Loucy (cell line): ENCODE measurements around the gene PNPLA7.

Experiments used
- H2AFZ ChIP-seq: fragments of 200-600 bp; sonication (generic); 2 replicates; pipeline ENCODE4 v1.6.0; 2016; ENCODE audit warnings: antibody characterized with exemption, mild to moderate bottlenecking, low read length, moderate library complexity
- H3F3A ChIP-seq: fragments of 200-600 bp; 2 replicates; pipeline ENCODE4 v1.6.0; 2016; ENCODE audit warnings: antibody characterized with exemption, low read depth, mild to moderate bottlenecking
- H3K27me3 ChIP-seq: fragments of 200-600 bp; sonication (generic); 2 replicates; pipeline ENCODE4 v1.6.1; 2014; ENCODE audit warnings: low read length, mild to moderate bottlenecking; ENCODE audit not compliant: insufficient read depth, poor library complexity, severe bottlenecking
- H3K36me3 ChIP-seq: fragments of 200-600 bp; sonication (generic); 2 replicates; pipeline ENCODE4 v1.6.1; 2016; ENCODE audit warnings: low read length; ENCODE audit not compliant: insufficient read depth
- H3K4me1 ChIP-seq: fragments of 200-600 bp; sonication (generic); 2 replicates; pipeline ENCODE4 v1.5.1; 2014; ENCODE audit warnings: low read length, mild to moderate bottlenecking; ENCODE audit not compliant: insufficient read depth, poor library complexity, severe bottlenecking
- H3K4me2 ChIP-seq: fragments of 200-600 bp; sonication (generic); 2 replicates; pipeline ENCODE4 v1.6.0; 2014; ENCODE audit warnings: antibody characterized with exemption, low read length, low read depth, mild to moderate bottlenecking; ENCODE audit not compliant: poor library complexity, severe bottlenecking
- H3K4me3 ChIP-seq: fragments of 200-600 bp; sonication (generic); 2 replicates; pipeline ENCODE4 v1.5.1; 2014; ENCODE audit warnings: low read length, mild to moderate bottlenecking, mixed read lengths; ENCODE audit not compliant: poor library complexity, severe bottlenecking
- H3K79me2 ChIP-seq: fragments of 200-600 bp; sonication (generic); 2 replicates; pipeline ENCODE4 v1.6.1; 2014; ENCODE audit warnings: low read length; ENCODE audit not compliant: insufficient read depth
- H3K9ac ChIP-seq: fragments of 200-600 bp; sonication (generic); 2 replicates; pipeline ENCODE4 v1.6.0; 2014; ENCODE audit warnings: mild to moderate bottlenecking, low read depth, low read length, moderate library complexity; ENCODE audit not compliant: poor library complexity, severe bottlenecking
- H3K9me2 ChIP-seq: fragments of 200-600 bp; sonication (generic); replicated peaks from 2 replicates; pipeline ENCODE4 v1.6.1; 2016; ENCODE audit warnings: low read depth, low read length, mixed read lengths
- H3K9me3 ChIP-seq: fragments of 200-600 bp; sonication (generic); 2 replicates; pipeline ENCODE4 v1.6.1; 2014; ENCODE audit warnings: mild to moderate bottlenecking, antibody characterized with exemption, low read length, low read depth; ENCODE audit not compliant: insufficient read depth
- H4K20me1 ChIP-seq: fragments of 200-600 bp; sonication (generic); 2 replicates; pipeline ENCODE4 v1.6.0; 2014; ENCODE audit warnings: antibody characterized with exemption, low read length, mild to moderate bottlenecking; ENCODE audit not compliant: insufficient read depth, poor library complexity, severe bottlenecking
- EZH2phosphoT487 ChIP-seq: fragments of 200-600 bp; IDR thresholded peaks from 2 replicates; pipeline ENCODE4 v1.6.1; 2018; ENCODE audit warnings: antibody characterized with exemption, mild to moderate bottlenecking, moderate library complexity, borderline replicate concordance
- TF ChIP-seq, protein P1 (sequence below): fragments of 200-600 bp; sonication (generic); conservative IDR thresholded peaks from 2 replicates; pipeline ENCODE4 v1.5.1; 2014; ENCODE audit warnings: mild to moderate bottlenecking, antibody characterized with exemption, low read length

PNPLA7 gene

DNA sequence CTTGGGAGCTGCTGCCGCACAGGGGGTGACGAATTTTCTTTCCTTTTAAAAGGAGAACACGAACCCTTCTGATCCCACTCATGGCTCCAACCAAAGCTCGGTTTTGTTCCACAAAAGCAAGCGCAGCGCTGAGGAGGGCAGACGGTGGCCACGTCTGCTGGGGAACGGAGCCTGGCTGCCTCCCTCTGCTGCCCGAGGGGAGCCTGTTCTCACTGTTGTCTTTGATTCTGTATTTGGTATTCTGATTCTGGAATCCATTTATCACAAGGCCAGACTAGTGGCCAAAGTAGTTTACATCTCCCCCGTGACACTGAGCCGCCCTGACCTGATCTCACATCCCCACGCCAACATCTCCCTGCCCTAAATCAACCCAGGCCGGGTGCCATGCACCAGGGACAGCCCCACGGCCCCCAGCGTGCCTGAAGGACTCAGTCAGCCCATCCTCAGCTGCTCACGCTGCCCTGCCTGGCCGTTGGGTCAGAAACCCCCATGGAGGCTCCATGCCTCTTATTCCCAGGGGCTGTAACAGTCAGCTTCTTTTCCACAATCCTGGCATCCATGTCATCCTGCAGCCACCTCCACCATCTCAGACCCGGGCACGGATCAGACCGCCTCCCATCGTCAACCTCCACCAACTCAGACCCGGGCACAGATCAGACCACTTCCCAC is 84.3 kb downstream of the PNPLA7 start:
- Histone ChIP-seq H3K9me3 (peaks cover 4% of the 10 kb centered on the region; the same call in 1 of the 2 replicates), H3K79me2 (no peaks in the 10 kb centered on the region), H4K20me1 (no peaks in the 10 kb centered on the region), H3K4me3 (no peak overlapping the region), H3K36me3 (no peaks in the 10 kb centered on the region), H3K4me1 (peaks cover 5% of the 10 kb centered on the region), H3F3A (no peaks in the 10 kb centered on the region), H3K4me2 (no peak overlapping the region), H2AFZ (no peak overlapping the region), H3K27me3 (no peaks in the 10 kb centered on the region), H3K9ac (no peak overlapping the region), H3K9me2 (no peaks in the 10 kb centered on the region)
- no peak for TF ChIP-seq EZH2phosphoT487
- TF ChIP-seq, protein P1, sequence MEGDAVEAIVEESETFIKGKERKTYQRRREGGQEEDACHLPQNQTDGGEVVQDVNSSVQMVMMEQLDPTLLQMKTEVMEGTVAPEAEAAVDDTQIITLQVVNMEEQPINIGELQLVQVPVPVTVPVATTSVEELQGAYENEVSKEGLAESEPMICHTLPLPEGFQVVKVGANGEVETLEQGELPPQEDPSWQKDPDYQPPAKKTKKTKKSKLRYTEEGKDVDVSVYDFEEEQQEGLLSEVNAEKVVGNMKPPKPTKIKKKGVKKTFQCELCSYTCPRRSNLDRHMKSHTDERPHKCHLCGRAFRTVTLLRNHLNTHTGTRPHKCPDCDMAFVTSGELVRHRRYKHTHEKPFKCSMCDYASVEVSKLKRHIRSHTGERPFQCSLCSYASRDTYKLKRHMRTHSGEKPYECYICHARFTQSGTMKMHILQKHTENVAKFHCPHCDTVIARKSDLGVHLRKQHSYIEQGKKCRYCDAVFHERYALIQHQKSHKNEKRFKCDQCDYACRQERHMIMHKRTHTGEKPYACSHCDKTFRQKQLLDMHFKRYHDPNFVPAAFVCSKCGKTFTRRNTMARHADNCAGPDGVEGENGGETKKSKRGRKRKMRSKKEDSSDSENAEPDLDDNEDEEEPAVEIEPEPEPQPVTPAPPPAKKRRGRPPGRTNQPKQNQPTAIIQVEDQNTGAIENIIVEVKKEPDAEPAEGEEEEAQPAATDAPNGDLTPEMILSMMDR = no peak

DNA sequence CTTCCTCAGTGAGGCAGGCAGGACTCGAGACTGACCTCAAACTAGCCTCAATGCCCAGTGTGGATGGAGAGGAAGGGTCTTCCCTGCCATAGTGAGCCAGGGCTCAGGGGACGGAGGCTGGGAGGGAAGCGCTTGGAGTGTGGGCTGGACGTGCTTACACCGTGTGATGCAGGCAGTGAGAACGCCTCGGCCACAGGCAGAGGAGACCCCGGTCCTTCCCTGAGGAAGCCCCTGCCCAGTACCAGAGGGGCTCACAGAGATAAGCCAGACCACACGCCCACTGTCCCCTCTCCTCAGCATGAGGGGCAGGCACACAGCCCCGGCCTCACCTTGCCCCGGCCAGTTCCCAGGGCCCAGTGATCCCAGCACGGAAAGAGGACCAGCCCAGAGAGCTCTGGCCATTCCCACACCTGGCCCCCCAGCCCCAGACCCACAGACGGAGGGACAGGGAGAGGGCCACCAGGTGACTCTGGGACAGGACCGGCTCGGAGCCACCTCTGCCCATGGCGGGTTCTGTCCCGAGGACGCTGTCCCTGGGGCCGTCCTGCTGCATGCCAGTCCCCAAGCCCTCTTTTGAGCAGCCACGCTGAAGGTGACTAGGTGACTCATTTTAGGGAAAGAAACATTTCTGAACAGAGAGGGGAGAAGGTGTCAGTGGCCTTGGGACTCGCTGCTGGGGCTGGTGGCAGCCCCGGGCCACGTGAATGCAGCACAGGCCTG is 85.0 kb downstream of the PNPLA7 start:
- H3K36me3 ChIP-seq = no peaks in the 10 kb centered on the region
- no peaks in the 10 kb centered on the region for H3F3A ChIP-seq
- no peak overlapping the region for H3K4me3 ChIP-seq
- H3K4me2 ChIP-seq = no peak overlapping the region
- peaks cover 4% of the 10 kb centered on the region; the same call in 1 of the 2 replicates for H3K9me3 ChIP-seq
- no peak for TF ChIP-seq EZH2phosphoT487
- TF ChIP-seq, protein P1 = no peak
- no peak overlapping the region for H2AFZ ChIP-seq
- no peaks in the 10 kb centered on the region for H4K20me1 ChIP-seq
- no peaks in the 10 kb centered on the region for H3K79me2 ChIP-seq
- H3K9ac ChIP-seq = no peak overlapping the region
- no peaks in the 10 kb centered on the region for H3K4me1 ChIP-seq
- H3K27me3 ChIP-seq = no peaks in the 10 kb centered on the region
- no peaks in the 10 kb centered on the region for H3K9me2 ChIP-seq

DNA sequence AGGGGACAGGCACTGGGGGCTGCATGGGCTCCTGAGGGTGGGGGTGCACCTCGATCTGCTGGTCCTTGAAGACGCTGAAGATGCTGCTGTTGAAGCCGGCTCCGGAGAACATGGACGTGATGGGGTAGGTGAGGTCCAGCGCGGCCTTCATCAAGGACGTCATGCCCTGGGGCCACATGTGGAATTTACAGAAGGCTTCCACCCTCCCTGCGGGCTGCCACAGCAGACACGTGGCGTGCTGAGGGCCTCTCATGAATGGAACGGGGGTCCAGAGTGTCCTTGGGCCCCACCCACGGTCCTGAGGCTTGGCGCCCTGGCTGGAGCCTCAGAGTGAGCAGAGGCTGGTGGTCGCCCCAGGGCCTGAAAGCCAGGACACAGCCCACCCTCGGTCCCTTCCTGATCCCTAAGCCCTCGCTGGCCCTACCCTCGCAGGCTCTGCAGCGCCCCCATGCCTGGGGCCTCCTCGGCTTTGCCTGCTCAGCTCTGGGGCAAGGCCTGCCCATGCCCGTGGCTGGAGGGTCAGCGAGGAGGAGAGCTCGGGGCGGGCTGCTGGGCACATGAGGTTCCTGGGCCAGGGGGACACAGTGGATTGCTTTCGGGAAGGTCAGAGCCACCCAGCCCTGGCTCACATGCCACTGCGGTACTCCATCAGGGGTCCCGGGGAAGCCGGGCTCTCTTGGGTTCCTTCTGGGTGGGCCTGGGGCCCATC is 85.8 kb downstream of the PNPLA7 start:
- Histone ChIP-seq H3K4me2 (no peak overlapping the region), H3F3A (no peaks in the 10 kb centered on the region), H3K9me3 (peaks cover 4% of the 10 kb centered on the region; the same call in 1 of the 2 replicates), H3K4me3 (no peak overlapping the region), H3K4me1 (no peaks in the 10 kb centered on the region), H2AFZ (no peak overlapping the region), H4K20me1 (no peaks in the 10 kb centered on the region), H3K36me3 (no peaks in the 10 kb centered on the region), H3K79me2 (no peaks in the 10 kb centered on the region), H3K9ac (no peak overlapping the region), H3K27me3 (no peaks in the 10 kb centered on the region), H3K9me2 (no peaks in the 10 kb centered on the region)
- TF ChIP-seq EZH2phosphoT487 = no peak
- TF ChIP-seq, protein P1 = no peak
